CD4-positive, alpha-beta T cell treated with Interleukin-2 at 100 ng/mL for 4 hours (primary cell): ENCODE measurements around the gene FYB2.

Experiments
- DNase-seq: peaks from one replicate; pipeline ENCODE4 v3.0.0-alpha.2; 2020; ENCODE audit warnings: low spot score

Gene FYB2

GRCh38 chr1:56834137-56834900, 15.1 kb upstream of the FYB2 start:
- DNase-seq: no peak

DNA sequence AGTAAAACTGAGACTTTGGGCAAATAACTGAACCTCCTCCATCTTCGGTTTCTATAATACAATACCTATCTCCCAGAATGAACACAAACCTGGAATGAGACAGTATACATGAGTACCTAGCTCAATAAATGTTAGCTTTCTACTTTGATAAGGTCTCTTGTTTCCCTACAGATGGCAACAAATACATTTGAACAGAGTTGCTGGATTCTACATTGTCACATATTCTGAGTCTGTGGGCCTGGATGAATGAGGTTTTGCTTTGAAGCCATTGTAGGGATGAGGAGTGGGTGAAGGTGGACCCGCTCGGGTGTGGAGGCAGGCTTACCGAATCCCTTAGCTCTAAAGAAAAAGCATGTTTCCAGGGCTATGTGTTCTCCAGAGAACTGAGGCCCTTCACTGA, 13.9 kb upstream of the FYB2 start:
- DNase-seq: no peak

DNA sequence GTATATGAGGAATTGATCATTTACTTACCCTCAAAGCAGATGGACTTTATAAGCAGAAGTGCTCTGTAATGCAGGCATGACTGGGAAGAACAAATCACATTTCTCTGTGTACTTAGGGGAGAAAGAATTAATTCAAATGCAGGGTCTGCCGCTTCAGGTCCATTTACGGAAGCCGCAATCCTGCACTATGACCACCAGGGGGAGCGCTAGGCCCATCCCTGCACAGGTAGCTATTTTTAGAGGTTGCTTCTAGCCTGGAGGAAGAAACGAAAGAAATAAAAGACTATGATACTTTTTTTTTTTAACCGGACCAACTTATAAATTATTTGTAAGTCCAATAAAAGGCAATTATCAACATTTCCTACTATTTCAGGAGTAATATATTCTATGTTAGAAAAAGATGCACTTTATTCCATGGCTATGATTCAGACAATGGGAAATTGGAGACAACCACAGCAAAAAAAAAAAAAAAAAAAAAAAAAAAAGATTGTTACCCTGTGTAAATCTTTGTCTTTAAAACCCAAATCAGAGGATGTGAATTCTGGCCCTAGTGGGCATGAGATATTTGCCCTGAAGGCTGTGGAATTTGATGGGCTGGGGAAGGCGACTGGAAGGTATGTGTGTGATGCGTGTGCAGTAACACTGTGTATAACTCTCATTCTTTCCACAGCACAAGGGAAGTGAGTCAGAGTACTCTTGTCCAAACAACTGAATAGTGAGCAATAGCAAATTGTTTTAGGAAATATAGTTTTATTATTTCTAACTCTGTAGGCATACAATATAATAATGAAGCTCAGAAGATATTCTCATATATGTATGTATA, 12.9 kb upstream of the FYB2 start:
- peak; percentile 64 for DNase-seq

DNA sequence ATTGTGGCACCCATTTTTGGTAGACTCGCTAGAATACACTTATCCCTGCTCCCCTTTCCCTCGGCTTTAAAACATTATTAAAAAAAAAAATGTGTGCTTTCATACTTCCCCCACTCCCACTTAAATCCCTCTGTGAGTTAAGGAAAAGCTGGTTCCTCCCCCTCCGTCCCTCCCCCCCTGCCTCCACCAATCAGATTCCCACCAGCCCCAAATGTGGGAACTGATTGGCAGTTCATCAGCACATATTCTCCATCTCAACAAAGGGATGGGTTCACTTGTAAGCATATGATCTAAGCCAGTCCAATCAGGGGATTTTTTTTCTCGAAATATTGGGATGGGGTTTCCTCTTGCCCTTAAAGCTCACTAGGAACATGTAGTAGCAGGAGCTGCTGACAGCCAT, 10.8 kb upstream of the FYB2 start:
- no peak for DNase-seq

DNA sequence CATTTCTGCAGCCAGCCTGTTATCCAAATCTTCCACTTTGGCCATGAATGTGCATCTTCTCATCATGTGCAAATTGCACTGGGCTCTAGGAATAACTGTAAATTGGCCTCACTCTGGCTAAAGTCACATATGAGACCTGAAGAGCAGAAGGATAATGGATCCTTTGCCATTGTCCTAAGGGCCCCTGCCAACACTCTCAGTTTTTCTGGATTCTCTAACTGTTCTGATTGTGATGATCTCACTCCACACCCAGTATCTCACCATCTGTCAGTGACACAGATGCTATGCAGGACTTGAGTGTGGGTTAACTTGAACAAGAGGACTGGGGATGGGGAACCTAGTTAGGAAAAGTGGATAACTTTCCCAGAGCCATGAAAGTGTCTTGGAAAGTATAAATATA, 8.5 kb upstream of the FYB2 start:
- DNase-seq: no peak

GRCh38 chr1:56825436-56825835, 6.2 kb upstream of the FYB2 start:
- DNase-seq: no peak

- no peak for DNase-seq
These were observed 5.7 kb upstream of the FYB2 start for GRCh38 chr1:56824938-56825337.

- DNase-seq: no peak
These were observed 5.1 kb upstream of the FYB2 start for GRCh38 chr1:56824271-56824670.

DNA sequence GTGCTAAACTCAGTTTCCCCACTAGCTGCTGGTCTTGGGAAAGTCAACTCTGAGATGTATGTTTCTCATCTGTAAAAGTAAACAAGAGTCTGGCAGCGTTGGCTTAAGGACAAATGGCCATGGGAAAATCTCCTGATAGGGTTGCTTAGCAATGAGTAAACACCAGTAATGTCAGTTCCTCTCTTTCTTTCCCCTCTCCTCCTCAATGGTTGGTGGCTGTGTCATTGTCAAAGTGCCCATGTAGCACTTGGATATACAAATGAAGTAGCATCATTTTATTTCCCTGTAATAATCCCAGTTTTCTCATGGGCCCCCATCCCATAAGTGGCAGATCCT, 2.2 kb upstream of the FYB2 start:
- no peak for DNase-seq

DNA sequence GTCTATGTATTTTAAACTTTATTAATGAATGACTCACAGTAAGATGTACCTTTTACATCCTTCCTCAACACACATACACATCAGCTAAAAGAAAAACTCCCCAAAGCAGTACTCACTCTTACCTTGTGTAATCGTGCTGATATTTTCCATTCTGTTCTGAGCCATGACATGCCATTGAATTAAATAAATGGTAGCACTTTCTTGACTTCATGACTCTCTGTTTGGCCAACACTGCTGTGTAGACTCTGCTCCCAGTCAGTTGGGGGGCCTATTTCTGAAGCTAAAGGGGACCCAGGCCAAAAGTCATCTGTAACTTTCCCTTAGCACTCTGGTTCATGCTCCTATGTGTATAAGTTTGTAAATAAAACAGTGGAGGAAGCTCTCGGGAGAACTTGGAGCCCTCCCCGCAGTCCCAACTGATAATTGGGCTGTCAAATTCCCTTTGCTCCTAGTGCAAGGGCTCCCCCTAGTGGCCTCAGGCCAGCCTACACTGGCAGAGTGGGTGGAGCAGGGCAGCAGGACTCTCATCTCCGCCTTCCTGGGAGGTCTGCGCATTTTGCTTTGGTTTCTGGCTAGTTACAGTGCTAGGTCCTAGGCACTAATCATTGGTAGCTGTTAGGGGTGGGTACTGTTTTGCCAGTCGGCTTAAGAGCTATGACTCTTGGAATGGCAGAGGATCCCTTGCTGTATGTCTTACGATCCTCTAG, 1.7 kb upstream of the FYB2 start:
- DNase-seq: peak; percentile 47

- DNase-seq: no peak
These were observed 1.3 kb downstream of the FYB2 start for GRCh38 chr1:56817716-56818463.

GRCh38 chr1:56816909-56817308, 2.3 kb downstream of the FYB2 start:
- DNase-seq: no peak

DNA sequence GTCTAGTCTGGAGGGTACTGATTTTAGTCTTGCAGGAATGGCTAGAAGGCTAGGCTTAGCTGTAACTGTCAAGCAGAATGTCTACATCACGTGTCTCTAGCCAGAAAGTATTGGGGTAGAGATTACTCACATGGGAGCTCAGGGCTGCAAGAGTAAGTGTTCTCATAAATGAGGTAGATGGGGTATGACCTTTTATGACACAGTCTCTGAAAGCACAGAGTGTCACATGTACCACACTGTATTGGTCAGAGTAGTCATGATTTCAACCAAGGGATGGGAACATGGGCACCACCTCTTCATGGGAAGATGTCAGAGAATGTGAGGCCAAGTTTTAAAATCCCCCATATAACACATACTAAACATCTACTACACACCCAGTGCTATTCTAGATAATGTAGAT, 2.9 kb downstream of the FYB2 start:
- DNase-seq: no peak

GRCh38 chr1:56814205-56814604, 5.0 kb downstream of the FYB2 start:
- no peak for DNase-seq

GRCh38 chr1:56811331-56811730, 7.9 kb downstream of the FYB2 start:
- DNase-seq: no peak

DNA sequence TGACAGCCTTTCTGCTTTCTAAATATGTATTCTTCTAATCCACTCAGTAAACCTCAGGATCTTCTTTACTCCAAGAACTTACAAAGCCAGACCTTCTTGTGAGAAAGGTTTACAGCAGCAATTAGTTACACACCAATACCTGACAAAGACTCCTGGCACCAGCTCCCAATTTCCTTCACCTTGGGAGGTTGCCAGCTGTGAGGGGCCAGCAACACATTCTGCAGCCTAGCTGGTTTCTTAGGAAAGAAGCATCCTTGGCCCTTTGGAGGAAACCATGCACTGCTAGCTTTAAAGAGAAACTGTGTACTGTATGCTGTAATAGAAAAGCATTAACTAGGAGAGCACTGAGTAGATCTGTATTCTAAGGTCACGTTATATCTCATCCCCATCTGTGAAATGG, 10.8 kb downstream of the FYB2 start:
- DNase-seq: no peak

DNA sequence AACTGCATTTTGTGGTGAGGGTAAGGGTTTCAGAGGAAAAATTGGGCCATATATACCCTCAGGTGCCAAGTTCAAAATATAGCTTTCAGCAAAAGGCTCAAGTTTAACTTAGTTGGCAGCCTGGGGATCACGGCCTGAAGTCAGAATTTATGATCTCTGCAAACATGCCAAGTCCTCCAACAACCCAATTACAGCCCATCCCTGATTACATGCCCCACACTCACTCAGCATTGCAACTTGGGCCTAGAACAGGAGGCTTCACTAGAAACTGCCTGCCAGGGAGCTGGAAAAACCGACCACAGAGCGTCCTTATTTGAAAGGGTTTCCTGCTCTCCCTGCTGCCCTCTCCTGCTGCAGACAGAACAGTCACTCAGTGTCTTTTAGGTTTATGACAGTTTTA, 12.4 kb downstream of the FYB2 start:
- no peak for DNase-seq

DNA sequence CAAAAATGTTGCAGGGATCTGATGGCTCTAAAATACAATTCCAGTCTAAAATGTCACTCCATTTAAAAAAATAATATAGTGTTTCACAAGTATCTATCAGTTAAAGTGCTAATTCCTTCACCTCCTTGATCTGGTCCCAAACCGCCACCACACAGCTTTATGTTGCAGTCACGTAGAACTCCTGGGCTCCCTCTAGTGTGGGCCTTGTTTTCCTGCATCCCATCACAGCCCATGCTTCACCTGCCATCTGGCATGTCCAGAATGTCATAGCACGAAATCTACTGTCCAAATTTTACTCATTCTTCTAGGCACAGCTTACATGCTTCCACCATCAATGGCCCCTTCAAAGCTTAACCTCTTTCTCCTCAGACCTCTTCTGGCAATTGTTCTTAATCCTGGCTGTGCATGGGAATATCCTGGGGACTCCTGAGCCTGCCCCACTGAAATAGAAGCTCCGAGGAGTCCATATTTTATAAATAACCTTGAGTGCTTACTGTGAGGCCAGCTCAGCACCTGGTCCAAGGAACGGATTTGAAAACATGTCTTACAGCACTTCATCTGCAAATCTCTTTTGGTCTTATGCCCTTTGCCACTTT, 15.5 kb downstream of the FYB2 start:
- no peak for DNase-seq

- no peak for DNase-seq
These were observed 19.4 kb downstream of the FYB2 start for GRCh38 chr1:56799605-56800400.

GRCh38 chr1:56798053-56798471, 21.1 kb downstream of the FYB2 start:
- no peak for DNase-seq

- no peak for DNase-seq
These were observed 22.0 kb downstream of the FYB2 start for GRCh38 chr1:56797065-56797685.
